Panc1 (cell line): ENCODE data around the gene G0S2. TPM values are rescaled to one million over a fixed set of nuclear protein-coding genes. Genes with fewer than 3 reads are reported as not detected.

Source experiments
- ATAC-seq: fragments of 200-7000 bp; cut with Tn5 transposase; 2 replicates; pipeline ENCODE4 v1.9.1; 2020; ENCODE audit warnings: mild to moderate bottlenecking, moderate library complexity
- BruUV-seq: library from RNA; stranded (reverse); fragments of 400-500 nt; replicated peaks from 2 replicates; lab custom pipeline; 2021; lab: Mats Ljungman, UMichigan
- CTCF ChIA-PET: fragments of 300-600 bp; sonication (Branson Sonifier 250); formaldehyde crosslinking; loops from one replicate; lab custom pipeline; 2022; ENCODE audit warnings: antibody characterized with exemption; lab: Charles Lee
- POLR2A ChIA-PET: fragments of 300-600 bp; sonication (Branson Sonifier 250); formaldehyde crosslinking; loops from one replicate; lab custom pipeline; 2022; ENCODE audit warnings: antibody characterized with exemption; lab: Charles Lee
- DNase-seq: peaks from one replicate; pipeline ENCODE4 v3.0.0-alpha.2; 2010; ENCODE audit warnings: low read depth, low spot score
- H3K27ac ChIP-seq: 2 replicates; pipeline ENCODE4 v1.5.1; 2011; ENCODE audit warnings: mild to moderate bottlenecking, low read length, inconsistent platforms
- H3K27me3 ChIP-seq: fragments of 200-500 bp; sonication (Bioruptor generic); 2 replicates; pipeline ENCODE4 v1.6.0; 2014; ENCODE audit warnings: low read length, inconsistent platforms; ENCODE audit not compliant: control insufficient read depth, insufficient read depth
- H3K36me3 ChIP-seq: fragments of 200-500 bp; sonication (Bioruptor generic); 2 replicates; pipeline ENCODE4 v1.5.1; 2014; ENCODE audit warnings: inconsistent platforms, mild to moderate bottlenecking, low read length, moderate library complexity; ENCODE audit not compliant: control insufficient read depth, insufficient read depth
- H3K4me1 ChIP-seq: 2 replicates; pipeline ENCODE4 v1.5.1; 2011; ENCODE audit warnings: inconsistent platforms, mild to moderate bottlenecking, low read length, moderate library complexity; ENCODE audit not compliant: control insufficient read depth, insufficient read depth
- H3K4me3 ChIP-seq, 2 experiments: 2 replicates each; pipeline ENCODE4 v1.5.1; 2011 to 2012; ENCODE audit warnings: low read depth in 2 of 2, low read length in 2 of 2, mild to moderate bottlenecking in 2 of 2, inconsistent platforms in 1 of 2, moderate library complexity in 1 of 2
- H3K9me3 ChIP-seq: fragments of 200-500 bp; sonication (Bioruptor generic); 2 replicates; pipeline ENCODE4 v1.5.1; 2014; ENCODE audit warnings: low read depth, mild to moderate bottlenecking, inconsistent platforms, low read length, moderate library complexity; ENCODE audit not compliant: control insufficient read depth, insufficient read depth
- CTCF ChIP-seq: fragments of 450-650 bp; IDR thresholded peaks from 2 replicates; pipeline ENCODE4 v1.5.1; 2017; ENCODE audit warnings: mild to moderate bottlenecking
- POLR2AphosphoS5 ChIP-seq: IDR thresholded peaks from 2 replicates; pipeline ENCODE4 v1.6.1; 2012; ENCODE audit warnings: mild to moderate bottlenecking, low read depth, low read length, moderate library complexity
- SIN3A ChIP-seq: IDR thresholded peaks from 2 replicates; pipeline ENCODE4 v1.6.1; 2012; ENCODE audit warnings: low read depth, mild to moderate bottlenecking, low read length, moderate library complexity, borderline replicate concordance; ENCODE audit not compliant: insufficient read depth
- TCF7L2 ChIP-seq: IDR thresholded peaks from 2 replicates; pipeline ENCODE4 v1.6.1; 2011; ENCODE audit warnings: mild to moderate bottlenecking, low read depth, low read length, inconsistent platforms
- in situ Hi-C: cut with HindIII; loops from 2 replicates; pipeline ENCODE4 v1.10.0; 2016; ENCODE audit warnings: low sequenced_read_pairs, low pct_unique_long_range_greater_than_20kb
- intact Hi-C: fragments of 100-400 bp; cut with micrococcal nuclease; formaldehyde crosslinking; loops from one replicate; pipeline ENCODE4 v1.10.0; 2022; ENCODE audit not compliant: unreplicated experiment
- total RNA-seq: library from RNA; stranded (reverse); gene quantifications from one replicate; pipeline ENCODE4 v1.2.1, GENCODE V29; 2021; ENCODE audit not compliant: unreplicated experiment
- TF ChIP-seq, protein P1 (sequence below), 2 experiments: IDR thresholded peaks; 2 replicates each; pipeline ENCODE4 v1.6.1; 2011 to 2012; ENCODE audit warnings: low read depth in 2 of 2, control low read depth in 1 of 2, low read length in 1 of 2, mild to moderate bottlenecking in 1 of 2, moderate library complexity in 1 of 2; ENCODE audit not compliant: insufficient read depth in 1 of 2

Gene G0S2
- total RNA-seq, 1 experiment from 2014 or later: 2.5 TPM

- ChIA-PET CTCF (no interaction called here), POLR2A (interaction anchor here (0.8 kb wide), 1 partner anchor 38 kb away, joined by 3 read pairs; no protein-coding TSS in a partner anchor)
- ATAC-seq (no peak), DNase-seq (no peak)
- TF ChIP-seq, protein P1, sequence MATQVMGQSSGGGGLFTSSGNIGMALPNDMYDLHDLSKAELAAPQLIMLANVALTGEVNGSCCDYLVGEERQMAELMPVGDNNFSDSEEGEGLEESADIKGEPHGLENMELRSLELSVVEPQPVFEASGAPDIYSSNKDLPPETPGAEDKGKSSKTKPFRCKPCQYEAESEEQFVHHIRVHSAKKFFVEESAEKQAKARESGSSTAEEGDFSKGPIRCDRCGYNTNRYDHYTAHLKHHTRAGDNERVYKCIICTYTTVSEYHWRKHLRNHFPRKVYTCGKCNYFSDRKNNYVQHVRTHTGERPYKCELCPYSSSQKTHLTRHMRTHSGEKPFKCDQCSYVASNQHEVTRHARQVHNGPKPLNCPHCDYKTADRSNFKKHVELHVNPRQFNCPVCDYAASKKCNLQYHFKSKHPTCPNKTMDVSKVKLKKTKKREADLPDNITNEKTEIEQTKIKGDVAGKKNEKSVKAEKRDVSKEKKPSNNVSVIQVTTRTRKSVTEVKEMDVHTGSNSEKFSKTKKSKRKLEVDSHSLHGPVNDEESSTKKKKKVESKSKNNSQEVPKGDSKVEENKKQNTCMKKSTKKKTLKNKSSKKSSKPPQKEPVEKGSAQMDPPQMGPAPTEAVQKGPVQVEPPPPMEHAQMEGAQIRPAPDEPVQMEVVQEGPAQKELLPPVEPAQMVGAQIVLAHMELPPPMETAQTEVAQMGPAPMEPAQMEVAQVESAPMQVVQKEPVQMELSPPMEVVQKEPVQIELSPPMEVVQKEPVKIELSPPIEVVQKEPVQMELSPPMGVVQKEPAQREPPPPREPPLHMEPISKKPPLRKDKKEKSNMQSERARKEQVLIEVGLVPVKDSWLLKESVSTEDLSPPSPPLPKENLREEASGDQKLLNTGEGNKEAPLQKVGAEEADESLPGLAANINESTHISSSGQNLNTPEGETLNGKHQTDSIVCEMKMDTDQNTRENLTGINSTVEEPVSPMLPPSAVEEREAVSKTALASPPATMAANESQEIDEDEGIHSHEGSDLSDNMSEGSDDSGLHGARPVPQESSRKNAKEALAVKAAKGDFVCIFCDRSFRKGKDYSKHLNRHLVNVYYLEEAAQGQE (IDR thresholded peaks at IDR 0.05; ENCODE audit: insufficient read depth in 1 of 2, low read depth in 2 of 2, low read length in 1 of 2): no peak
- TF ChIP-seq POLR2AphosphoS5: no peak
- no peak for TF ChIP-seq CTCF
- no peak for TF ChIP-seq SIN3A
- TF ChIP-seq TCF7L2: no peak
- intact Hi-C loops: no loop called here
- no peaks in the 10 kb centered on the region for H3K36me3 ChIP-seq
- H3K4me1 ChIP-seq: no peaks in the 10 kb centered on the region
- no peak overlapping the region for H3K27ac ChIP-seq
- H3K27me3 ChIP-seq: no peaks in the 10 kb centered on the region; the same call in 1 of the 2 replicates
- in situ Hi-C loops: no loop called here
- H3K9me3 ChIP-seq: no peaks in the 10 kb centered on the region
- no TSS peak for BruUV-seq
- no peak overlapping the region for H3K4me3 ChIP-seq
Measured at GRCh38 chr1:209685821-209686220, 10.6 kb downstream of the G0S2 start.

DNA sequence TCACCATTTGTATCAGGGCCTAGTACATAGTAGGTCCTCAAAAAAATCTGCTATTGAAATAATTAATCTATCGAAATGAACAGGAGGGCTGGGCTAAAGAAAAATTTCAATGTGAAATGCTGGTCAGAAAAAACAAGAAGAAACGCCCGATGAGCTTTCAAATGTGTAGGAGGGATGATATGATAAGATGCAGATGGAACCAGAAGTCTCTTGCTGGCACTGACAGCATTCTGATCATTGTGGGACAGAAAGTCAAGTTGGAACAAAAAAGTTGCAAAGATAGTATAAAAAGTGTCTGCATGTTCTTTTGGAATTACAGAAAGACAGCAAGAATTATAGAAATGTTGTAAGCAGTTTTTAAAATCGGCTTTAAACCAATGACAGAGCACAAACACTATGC, 11.1 kb downstream of the G0S2 start:
- no peak for ATAC-seq
- Histone ChIP-seq H3K9me3 (no peaks in the 10 kb centered on the region), H3K4me1 (no peaks in the 10 kb centered on the region), H3K4me3 (no peak overlapping the region), H3K27ac (no peak overlapping the region), H3K36me3 (no peaks in the 10 kb centered on the region), H3K27me3 (no peaks in the 10 kb centered on the region; the same call in 1 of the 2 replicates)
- DNase-seq: no peak
- TF ChIP-seq CTCF (no peak), TCF7L2 (no peak), SIN3A (no peak), POLR2AphosphoS5 (no peak)
- TF ChIP-seq, protein P1 (IDR thresholded peaks at IDR 0.05; ENCODE audit: insufficient read depth in 1 of 2, low read depth in 2 of 2, low read length in 1 of 2): no peak
- no TSS peak for BruUV-seq
- intact Hi-C loops: no loop called here
- CTCF ChIA-PET: no interaction called here
- in situ Hi-C loops: no loop called here
- POLR2A ChIA-PET: no interaction called here
